HEK293 (cell line): ENCODE data around the gene TBCCD1.
"Not testable (repeated sequence)": the region's sequence is repeated elsewhere in the genome, so short reads cannot be mapped to it uniquely, and the experiment has no call there.

Source experiments
- CTCF ChIA-PET: fragments of 350-600 bp; formaldehyde crosslinking; extraction: SDS; loops from one replicate; lab custom pipeline; 2021; ENCODE audit warnings: antibody characterized with exemption; lab: Yijun Ruan, JAX
- POLR2A ChIA-PET: fragments of 300-600 bp; formaldehyde crosslinking; extraction: SDS; loops from one replicate; lab custom pipeline; 2020; ENCODE audit warnings: antibody characterized with exemption, inconsistent platforms; lab: Yijun Ruan, JAX
- H3K27ac ChIP-seq: fragments of 200-500 bp; sonication (Bioruptor generic); 2 replicates; pipeline ENCODE4 v1.5.1; 2014; ENCODE audit warnings: low read depth, low read length, control low read depth, inconsistent platforms; ENCODE audit errors: extremely low read depth
- H3K36me3 ChIP-seq, 2 experiments: fragments of 200-500 bp in 1 of 2; sonication (Bioruptor generic) in 1 of 2; 1 replicate in 1 of 2; 2 replicates in 1 of 2; pipeline ENCODE4 v1.5.1; 2014 to 2017; ENCODE audit warnings: inconsistent platforms in 2 of 2, low read length in 2 of 2; ENCODE audit not compliant: control insufficient read depth in 2 of 2, insufficient read depth in 1 of 2
- H3K4me1 ChIP-seq: fragments of 200-500 bp; sonication (Bioruptor generic); 2 replicates; pipeline ENCODE4 v1.5.1; 2014; ENCODE audit warnings: mild to moderate bottlenecking, low read length, inconsistent platforms; ENCODE audit not compliant: control insufficient read depth, insufficient read depth
- H3K4me3 ChIP-seq: 2 replicates; pipeline ENCODE4 v1.5.1; 2011; ENCODE audit warnings: low read depth, mild to moderate bottlenecking, control low read depth, low read length, moderate library complexity
- H3K9me3 ChIP-seq: fragments of 200-500 bp; sonication (Bioruptor generic); 2 replicates; pipeline ENCODE4 v1.5.1; 2014; ENCODE audit warnings: low read depth, low read length, inconsistent platforms; ENCODE audit not compliant: control insufficient read depth, insufficient read depth
- IKZF3 ChIP-seq: fragments of 450-650 bp; IDR thresholded peaks from 2 replicates; pipeline ENCODE4 v1.5.0; 2018; ENCODE audit warnings: missing biosample characterization, mild to moderate bottlenecking, missing genetic modification characterization, moderate library complexity
- OVOL3 ChIP-seq: fragments of 450-650 bp; formaldehyde crosslinking; IDR thresholded peaks from 2 replicates; pipeline ENCODE4 v1.5.1; 2016; ENCODE audit warnings: missing biosample characterization, missing genetic modification characterization
- PRDM1 ChIP-seq: fragments of 450-650 bp; formaldehyde crosslinking; IDR thresholded peaks from 2 replicates; pipeline ENCODE4; 2016; ENCODE audit warnings: missing biosample characterization, missing genetic modification characterization
- ZBTB7A ChIP-seq: fragments of 450-650 bp; formaldehyde crosslinking; IDR thresholded peaks from 2 replicates; pipeline ENCODE4 v1.5.1; 2016; ENCODE audit warnings: low read depth, missing biosample characterization, missing genetic modification characterization
- ZEB2 ChIP-seq: fragments of 450-650 bp; formaldehyde crosslinking; IDR thresholded peaks from 2 replicates; pipeline ENCODE4 v1.5.1; 2016; ENCODE audit warnings: missing biosample characterization, missing genetic modification characterization
- ZFP3 ChIP-seq: fragments of 450-650 bp; formaldehyde crosslinking; IDR thresholded peaks from 2 replicates; pipeline ENCODE4 v1.5.1; 2016; ENCODE audit warnings: low read depth, missing biosample characterization, missing genetic modification characterization
- ZIC2 ChIP-seq: fragments of 450-650 bp; formaldehyde crosslinking; IDR thresholded peaks from 2 replicates; pipeline ENCODE4 v1.5.1; 2016; ENCODE audit warnings: missing biosample characterization, missing genetic modification characterization
- ZNF112 ChIP-seq: fragments of 450-650 bp; formaldehyde crosslinking; IDR thresholded peaks from 2 replicates; pipeline ENCODE4 v1.5.0; 2017; ENCODE audit warnings: missing biosample characterization, missing genetic modification characterization
- ZNF114 ChIP-seq: fragments of 450-650 bp; formaldehyde crosslinking; IDR thresholded peaks from 2 replicates; pipeline ENCODE4 v1.5.0; 2017; ENCODE audit warnings: missing biosample characterization, missing genetic modification characterization
- ZNF133 ChIP-seq: fragments of 450-650 bp; formaldehyde crosslinking; IDR thresholded peaks from 2 replicates; pipeline ENCODE4 v1.5.1; 2016; ENCODE audit warnings: missing biosample characterization, missing genetic modification characterization
- ZNF140 ChIP-seq: fragments of 450-650 bp; formaldehyde crosslinking; IDR thresholded peaks from 2 replicates; pipeline ENCODE4 v1.5.1; 2016; ENCODE audit warnings: missing biosample characterization, missing genetic modification characterization
- ZNF274 ChIP-seq, 2 experiments: fragments of 200-500 bp in 1 of 2; fragments of 450-650 bp in 1 of 2; sonication (Bioruptor generic) in 1 of 2; formaldehyde crosslinking in 1 of 2; IDR thresholded peaks; 2 replicates each; pipeline versions ENCODE4 v1.5.1 to v1.6.1; 2014 to 2016; ENCODE audit warnings: borderline replicate concordance in 1 of 2, inconsistent platforms in 1 of 2, low read length in 1 of 2, missing biosample characterization in 1 of 2, missing genetic modification characterization in 1 of 2
- ZNF391 ChIP-seq: fragments of 450-650 bp; formaldehyde crosslinking; IDR thresholded peaks from 2 replicates; pipeline ENCODE4 v1.5.1; 2016; ENCODE audit warnings: low read depth, missing biosample characterization, missing genetic modification characterization, borderline replicate concordance
- ZNF416 ChIP-seq: fragments of 450-650 bp; formaldehyde crosslinking; IDR thresholded peaks from 2 replicates; pipeline ENCODE4 v1.5.1; 2016; ENCODE audit warnings: missing biosample characterization, missing genetic modification characterization
- ZNF423 ChIP-seq: fragments of 450-650 bp; formaldehyde crosslinking; IDR thresholded peaks from 2 replicates; pipeline ENCODE4 v1.5.1; 2016; ENCODE audit warnings: missing biosample characterization, missing genetic modification characterization
- ZNF621 ChIP-seq: fragments of 450-650 bp; formaldehyde crosslinking; IDR thresholded peaks from 2 replicates; pipeline ENCODE4 v1.5.1; 2017; ENCODE audit warnings: missing biosample characterization, missing genetic modification characterization
- ZNF660 ChIP-seq: fragments of 450-650 bp; IDR thresholded peaks from 2 replicates; pipeline ENCODE4 v1.5.1; 2018; ENCODE audit warnings: missing biosample characterization, mild to moderate bottlenecking, missing genetic modification characterization
- ZNF747 ChIP-seq: fragments of 450-650 bp; formaldehyde crosslinking; IDR thresholded peaks from 2 replicates; pipeline ENCODE4 v1.5.1; 2016; ENCODE audit warnings: missing biosample characterization, missing genetic modification characterization
- ZNF785 ChIP-seq: fragments of 450-650 bp; formaldehyde crosslinking; IDR thresholded peaks from 2 replicates; pipeline ENCODE4 v1.5.1; 2016; ENCODE audit warnings: missing biosample characterization, missing genetic modification characterization
- TF ChIP-seq, protein P1 (sequence below): fragments of 450-650 bp; formaldehyde crosslinking; IDR thresholded peaks from 2 replicates; pipeline ENCODE4 v1.5.1; 2017; ENCODE audit warnings: missing biosample characterization, missing genetic modification characterization
- TF ChIP-seq, protein P2 (sequence below): fragments of 450-650 bp; formaldehyde crosslinking; IDR thresholded peaks from 2 replicates; pipeline ENCODE4 v1.5.1; 2016; ENCODE audit warnings: missing biosample characterization, missing genetic modification characterization
- TF ChIP-seq, protein P3 (sequence below): fragments of 450-650 bp; formaldehyde crosslinking; IDR thresholded peaks from 2 replicates; pipeline ENCODE4 v1.5.1; 2017; ENCODE audit warnings: missing biosample characterization, mild to moderate bottlenecking, missing genetic modification characterization, moderate library complexity

The TBCCD1 gene

DNA sequence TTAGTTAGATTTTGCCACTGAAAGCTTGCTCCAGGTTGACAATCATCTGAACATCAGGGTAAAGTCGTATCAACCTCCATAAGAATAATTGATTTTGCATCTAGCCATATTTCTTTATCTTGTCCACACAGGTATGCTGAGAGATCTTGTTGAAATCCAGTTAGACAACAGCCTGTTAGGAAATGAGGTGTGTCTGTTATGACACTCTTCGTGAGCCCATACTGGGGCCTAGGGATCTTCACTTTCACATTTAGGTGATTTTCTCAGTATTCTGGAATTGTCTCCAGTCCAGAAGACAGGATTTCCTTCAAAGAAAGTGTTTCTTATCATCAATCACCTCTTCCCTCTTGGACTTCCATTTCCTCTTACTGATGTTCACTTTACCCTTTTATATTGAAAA is 21.5 kb upstream of the TBCCD1 start:
- H3K9me3 ChIP-seq = no peaks in the 10 kb centered on the region
- TF ChIP-seq ZEB2 (no peak), PRDM1 (tag by site-specific recombination) (peak; percentile 39; the same call in 1 of the 2 replicates)
- TF ChIP-seq, protein P1, sequence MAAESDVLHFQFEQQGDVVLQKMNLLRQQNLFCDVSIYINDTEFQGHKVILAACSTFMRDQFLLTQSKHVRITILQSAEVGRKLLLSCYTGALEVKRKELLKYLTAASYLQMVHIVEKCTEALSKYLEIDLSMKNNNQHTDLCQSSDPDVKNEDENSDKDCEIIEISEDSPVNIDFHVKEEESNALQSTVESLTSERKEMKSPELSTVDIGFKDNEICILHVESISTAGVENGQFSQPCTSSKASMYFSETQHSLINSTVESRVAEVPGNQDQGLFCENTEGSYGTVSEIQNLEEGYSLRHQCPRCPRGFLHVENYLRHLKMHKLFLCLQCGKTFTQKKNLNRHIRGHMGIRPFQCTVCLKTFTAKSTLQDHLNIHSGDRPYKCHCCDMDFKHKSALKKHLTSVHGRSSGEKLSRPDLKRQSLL = no peak
- no peaks in the 10 kb centered on the region for H3K4me1 ChIP-seq
- H3K4me3 ChIP-seq = no peak overlapping the region
- POLR2A ChIA-PET = no interaction called here
- H3K27ac ChIP-seq = no peak overlapping the region
- CTCF ChIA-PET = interaction anchor here (0.6 to 8.5 kb wide), 3 partner anchors 10 to 57 kb away, joined by 3 to 59 read pairs (median 4); partner anchors contain the start of gene AHSG
- peaks cover 10 to 27% of the 10 kb centered on the region in 2 experiments; a peak in 2 of 3 replicates for H3K36me3 ChIP-seq

DNA sequence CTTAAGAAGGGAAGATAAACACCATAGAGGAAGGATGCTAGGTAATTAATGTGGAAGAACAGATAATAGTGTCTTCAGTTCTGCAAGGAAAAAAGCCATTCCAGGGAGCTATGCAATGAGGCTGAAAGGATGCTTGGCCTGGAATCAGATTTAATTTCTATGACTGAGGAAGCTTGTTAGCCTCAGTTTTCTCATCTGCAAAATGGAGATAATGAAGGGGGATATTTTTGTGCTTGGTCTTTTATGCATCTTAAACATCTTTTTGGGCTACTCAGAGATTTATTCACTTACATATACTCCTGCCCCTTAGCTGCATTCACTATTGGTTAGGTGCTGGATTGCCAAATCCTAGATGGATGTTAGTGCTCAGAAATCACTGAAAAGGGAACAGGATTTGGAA is 20.0 kb upstream of the TBCCD1 start:
- H3K4me1 ChIP-seq = no peaks in the 10 kb centered on the region
- no peaks in the 10 kb centered on the region for H3K9me3 ChIP-seq
- CTCF ChIA-PET = interaction anchor here (0.7 to 8.5 kb wide), 3 partner anchors 28 to 651 kb away, joined by 3 to 59 read pairs (median 4); partner anchors contain the start of gene AHSG
- no peak overlapping the region for H3K27ac ChIP-seq
- POLR2A ChIA-PET = interaction anchor here (0.6 kb wide), 1 partner anchor 17 kb away, joined by 3 read pairs; the partner anchor contains the start of gene DNAJB11
- no peak overlapping the region for H3K4me3 ChIP-seq
- TF ChIP-seq ZNF660 (tag by site-specific recombination) (no peak), ZNF140 (tag by site-specific recombination) (no peak), ZNF112 (tag by site-specific recombination) (no peak), ZNF416 (tag by site-specific recombination) (no peak), ZNF133 (tag by site-specific recombination) (no peak), ZNF621 (tag by site-specific recombination) (no peak), ZNF747 (tag by site-specific recombination) (no peak), IKZF3 (no peak), ZIC2 (tag by site-specific recombination) (no peak), ZNF274 (IDR thresholded peaks at IDR 0.05; ENCODE audit: low read length) (no peak), ZNF274 (tag by site-specific recombination; IDR thresholded peaks at IDR 0.05; ENCODE audit: borderline replicate concordance) (no peak)
- TF ChIP-seq, protein P2, sequence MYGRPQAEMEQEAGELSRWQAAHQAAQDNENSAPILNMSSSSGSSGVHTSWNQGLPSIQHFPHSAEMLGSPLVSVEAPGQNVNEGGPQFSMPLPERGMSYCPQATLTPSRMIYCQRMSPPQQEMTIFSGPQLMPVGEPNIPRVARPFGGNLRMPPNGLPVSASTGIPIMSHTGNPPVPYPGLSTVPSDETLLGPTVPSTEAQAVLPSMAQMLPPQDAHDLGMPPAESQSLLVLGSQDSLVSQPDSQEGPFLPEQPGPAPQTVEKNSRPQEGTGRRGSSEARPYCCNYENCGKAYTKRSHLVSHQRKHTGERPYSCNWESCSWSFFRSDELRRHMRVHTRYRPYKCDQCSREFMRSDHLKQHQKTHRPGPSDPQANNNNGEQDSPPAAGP (tag by site-specific recombination) = no peak
- peaks cover 10 to 41% of the 10 kb centered on the region in 2 experiments; a peak in 2 of 3 replicates for H3K36me3 ChIP-seq

DNA sequence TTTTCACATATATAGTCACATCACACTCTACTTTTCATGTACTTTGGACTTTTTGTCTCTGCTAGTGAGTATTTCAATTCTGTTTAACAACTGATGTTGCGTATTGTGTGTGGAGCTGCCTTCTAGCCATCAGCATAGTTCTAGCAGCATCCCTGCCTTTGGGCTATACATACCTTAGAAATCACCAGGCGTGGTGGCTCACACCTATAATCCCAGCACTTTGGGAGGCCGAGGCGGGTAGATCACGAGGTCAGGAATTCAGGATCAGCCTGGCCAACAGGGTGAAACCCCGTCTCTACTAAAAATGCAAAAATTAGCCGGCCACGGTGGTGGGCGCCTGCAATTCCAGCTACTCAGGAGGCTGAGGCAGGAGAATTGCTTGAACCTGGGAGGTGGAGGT is 19.1 kb upstream of the TBCCD1 start:
- ChIA-PET POLR2A (interaction anchor here (0.6 to 1.1 kb wide), 2 partner anchors 16 kb away, joined by 3 read pairs; partner anchors contain the start of gene DNAJB11), CTCF (interaction anchor here (8.5 kb wide), 1 partner anchor 29 kb away, joined by 59 read pairs; the partner anchor contains the start of gene AHSG)
- not testable (repeated sequence) for H3K9me3 ChIP-seq, H3K4me1 ChIP-seq, H3K27ac ChIP-seq, H3K4me3 ChIP-seq
- peaks cover 10 to 50% of the 10 kb centered on the region in 2 experiments; a peak in 2 of 3 replicates for H3K36me3 ChIP-seq

DNA sequence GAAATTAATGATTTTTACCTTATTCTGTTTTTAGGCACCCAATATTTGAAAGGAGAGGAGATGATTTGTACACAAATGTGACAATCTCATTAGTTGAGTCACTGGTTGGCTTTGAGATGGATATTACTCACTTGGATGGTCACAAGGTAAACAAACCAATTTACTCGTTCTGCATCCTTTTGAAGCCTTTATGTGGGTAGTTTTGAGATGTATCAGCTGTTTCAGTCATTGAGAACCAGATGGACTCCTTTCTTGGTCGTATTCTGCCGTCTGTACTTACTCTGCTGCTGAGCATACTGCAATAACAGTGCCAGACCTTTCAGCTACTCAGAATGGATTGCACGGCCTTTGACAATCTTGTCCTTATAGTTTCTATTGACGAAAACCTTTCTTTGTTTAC is 16.7 kb upstream of the TBCCD1 start:
- no peaks in the 10 kb centered on the region for H3K4me1 ChIP-seq
- H3K36me3 ChIP-seq = peaks cover 10 to 72% of the 10 kb centered on the region in 2 experiments
- no peak overlapping the region for H3K27ac ChIP-seq
- CTCF ChIA-PET = interaction anchor here (0.6 to 8.5 kb wide), 3 partner anchors 10 to 228 kb away, joined by 3 to 59 read pairs (median 4); partner anchors contain the start of gene AHSG
- no peak overlapping the region for H3K4me3 ChIP-seq
- H3K9me3 ChIP-seq = no peaks in the 10 kb centered on the region
- POLR2A ChIA-PET = no interaction called here
- no peak for TF ChIP-seq OVOL3 (tag by site-specific recombination)
- TF ChIP-seq ZNF423 (tag by site-specific recombination) = no peak
- TF ChIP-seq ZNF391 (tag by site-specific recombination) = no peak
- no peak for TF ChIP-seq PRDM1 (tag by site-specific recombination)
- TF ChIP-seq, protein P2 (tag by site-specific recombination) = no peak
- TF ChIP-seq ZBTB7A (tag by site-specific recombination) = no peak
- TF ChIP-seq, protein P3, sequence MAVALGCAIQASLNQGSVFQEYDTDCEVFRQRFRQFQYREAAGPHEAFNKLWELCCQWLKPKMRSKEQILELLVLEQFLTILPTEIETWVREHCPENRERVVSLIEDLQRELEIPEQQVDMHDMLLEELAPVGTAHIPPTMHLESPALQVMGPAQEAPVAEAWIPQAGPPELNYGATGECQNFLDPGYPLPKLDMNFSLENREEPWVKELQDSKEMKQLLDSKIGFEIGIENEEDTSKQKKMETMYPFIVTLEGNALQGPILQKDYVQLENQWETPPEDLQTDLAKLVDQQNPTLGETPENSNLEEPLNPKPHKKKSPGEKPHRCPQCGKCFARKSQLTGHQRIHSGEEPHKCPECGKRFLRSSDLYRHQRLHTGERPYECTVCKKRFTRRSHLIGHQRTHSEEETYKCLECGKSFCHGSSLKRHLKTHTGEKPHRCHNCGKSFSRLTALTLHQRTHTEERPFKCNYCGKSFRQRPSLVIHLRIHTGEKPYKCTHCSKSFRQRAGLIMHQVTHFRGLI = no peak
- no peak for TF ChIP-seq ZNF114 (tag by site-specific recombination)
- no peak for TF ChIP-seq ZNF133 (tag by site-specific recombination)
- no peak for TF ChIP-seq ZNF785 (tag by site-specific recombination)
- TF ChIP-seq ZNF416 (tag by site-specific recombination) = no peak
- no peak for TF ChIP-seq ZFP3 (tag by site-specific recombination)
